SK-N-SH treated with all-trans-retinoic acid at 6 μM for 48 hours (cell line): ENCODE results near the gene MAP3K20.

ENCODE experiments used
- ATAC-seq: fragments of 200-7000 bp; cut with Tn5 transposase; 3 replicates; pipeline ENCODE4 v1.9.1; 2020; ENCODE audit warnings: mild to moderate bottlenecking, moderate library complexity
- ARNTL ChIP-seq: fragments of 450-650 bp; formaldehyde crosslinking; IDR thresholded peaks from 2 replicates; pipeline ENCODE4 v1.5.0; 2020; ENCODE audit warnings: low read depth, mild to moderate bottlenecking, moderate library complexity, borderline replicate concordance
- CSDC2 ChIP-seq: fragments of 250-450 bp; sonication (Bioruptor Pico); IDR thresholded peaks from 2 replicates; pipeline ENCODE4 v1.5.0; 2020; ENCODE audit warnings: mild to moderate bottlenecking, moderate library complexity
- ESRRG ChIP-seq: fragments of 250-450 bp; sonication (Bioruptor Pico); IDR thresholded peaks from 2 replicates; pipeline ENCODE4 v1.6.1; 2021; ENCODE audit warnings: mild to moderate bottlenecking
- GLIS3 ChIP-seq: fragments of 250-450 bp; sonication (Bioruptor Pico); IDR thresholded peaks from 2 replicates; pipeline ENCODE4 v1.5.0; 2020; ENCODE audit warnings: mild to moderate bottlenecking, moderate library complexity
- ISL1 ChIP-seq: fragments of 250-450 bp; sonication (Bioruptor Pico); IDR thresholded peaks from 2 replicates; pipeline ENCODE4 v2.1.2; 2022; ENCODE audit warnings: mild to moderate bottlenecking, moderate library complexity
- OSR1 ChIP-seq: fragments of 250-450 bp; sonication (Bioruptor Pico); IDR thresholded peaks from 2 replicates; pipeline ENCODE4 v1.8.0; 2022; ENCODE audit warnings: moderate library complexity, mild to moderate bottlenecking, inconsistent platforms
- POU6F1 ChIP-seq: fragments of 250-450 bp; sonication (Bioruptor Pico); IDR thresholded peaks from 2 replicates; pipeline ENCODE4 v1.8.0; 2021; ENCODE audit warnings: low read depth, mild to moderate bottlenecking, moderate library complexity, borderline replicate concordance
- PPARA ChIP-seq: fragments of 250-450 bp; sonication (Bioruptor Pico); IDR thresholded peaks from 2 replicates; pipeline ENCODE4 v1.5.0; 2020; ENCODE audit warnings: mild to moderate bottlenecking, borderline replicate concordance
- RARB ChIP-seq: fragments of 250-450 bp; sonication (Bioruptor Pico); IDR thresholded peaks from 2 replicates; pipeline ENCODE4 v1.8.0; 2021; ENCODE audit warnings: mild to moderate bottlenecking, moderate library complexity
- ZFP3 ChIP-seq: fragments of 250-450 bp; sonication (Bioruptor Pico); IDR thresholded peaks from 2 replicates; pipeline ENCODE4 v1.5.0; 2020; ENCODE audit warnings: mild to moderate bottlenecking, moderate library complexity
- ZFP30 ChIP-seq: fragments of 450-650 bp; formaldehyde crosslinking; IDR thresholded peaks from 2 replicates; pipeline ENCODE4 v1.5.0; 2022; ENCODE audit warnings: mild to moderate bottlenecking, moderate library complexity
- ZNF565 ChIP-seq: fragments of 450-650 bp; formaldehyde crosslinking; conservative IDR thresholded peaks from 2 replicates; pipeline ENCODE4 v1.5.0; 2020; ENCODE audit warnings: low read depth, mild to moderate bottlenecking, moderate library complexity
- ZNF70 ChIP-seq: fragments of 450-650 bp; formaldehyde crosslinking; IDR thresholded peaks from 2 replicates; pipeline ENCODE4 v1.5.0; 2020; ENCODE audit warnings: mild to moderate bottlenecking, moderate library complexity
- TF ChIP-seq, protein P1 (sequence below): fragments of 250-450 bp; sonication (Bioruptor Pico); IDR thresholded peaks from 2 replicates; pipeline ENCODE4 v1.8.0; 2020; ENCODE audit warnings: mild to moderate bottlenecking, moderate library complexity, borderline replicate concordance
- TF ChIP-seq, protein P2 (sequence below): fragments of 250-450 bp; sonication (Bioruptor Pico); IDR thresholded peaks from 2 replicates; pipeline ENCODE4 v1.5.1; 2021; ENCODE audit warnings: mild to moderate bottlenecking, moderate library complexity
- TF ChIP-seq, protein P3 (sequence below): fragments of 250-450 bp; sonication (Bioruptor Pico); IDR thresholded peaks from 2 replicates; pipeline ENCODE4 v1.5.0; 2020; ENCODE audit warnings: mild to moderate bottlenecking, moderate library complexity

MAP3K20 gene

DNA sequence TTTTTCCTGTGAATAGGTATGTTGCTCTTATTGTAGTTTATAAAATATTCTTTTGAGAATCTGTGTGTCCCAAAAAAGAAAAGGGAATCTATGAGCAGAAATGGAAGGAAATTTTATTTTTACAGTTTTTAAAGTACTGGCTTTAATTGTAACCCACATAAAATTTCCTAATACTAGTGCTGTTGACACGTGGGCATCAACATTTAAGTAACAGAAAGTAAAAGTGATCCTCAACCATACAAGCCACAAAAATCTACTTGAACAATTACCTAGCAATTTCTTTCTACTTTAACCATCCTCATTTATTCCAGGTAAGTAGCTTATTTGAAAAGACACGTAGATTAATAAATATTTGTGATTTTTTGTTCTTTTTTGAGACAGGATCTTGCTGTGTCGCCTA lies 62.0 kb downstream of the MAP3K20 start:
- TF ChIP-seq CSDC2 (CRISPR knock-in tag): no peak
- no peak for TF ChIP-seq ZNF70 (CRISPR knock-in tag)
- no peak for TF ChIP-seq ZNF565 (CRISPR knock-in tag)
- ATAC-seq: no peak

DNA sequence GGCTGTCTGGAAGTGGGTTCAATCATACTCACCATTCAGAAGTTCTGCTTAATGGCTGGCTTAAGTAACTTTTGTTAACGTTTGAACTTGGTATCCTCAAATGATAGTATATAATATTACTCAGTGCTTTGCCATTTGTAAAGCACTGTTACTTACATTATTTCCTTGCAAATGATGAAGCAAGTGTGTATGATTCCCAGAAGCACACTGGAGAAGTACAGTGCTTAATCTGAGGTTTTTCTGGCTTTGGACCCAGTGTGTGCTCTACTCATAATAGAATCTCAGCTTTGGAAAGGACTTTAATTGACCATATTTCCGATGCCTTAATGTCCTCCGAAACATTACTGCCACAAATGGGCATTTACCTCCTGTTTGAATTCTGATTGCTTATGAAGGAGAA lies 63.3 kb downstream of the MAP3K20 start:
- TF ChIP-seq OSR1 (CRISPR knock-in tag) (no peak), GLIS3 (no peak), ISL1 (CRISPR knock-in tag) (no peak), ARNTL (CRISPR knock-in tag) (no peak), POU6F1 (CRISPR knock-in tag) (no peak), ESRRG (no peak), PPARA (CRISPR knock-in tag) (no peak), ZFP3 (CRISPR knock-in tag) (no peak), ZFP30 (no peak)
- TF ChIP-seq, protein P1, sequence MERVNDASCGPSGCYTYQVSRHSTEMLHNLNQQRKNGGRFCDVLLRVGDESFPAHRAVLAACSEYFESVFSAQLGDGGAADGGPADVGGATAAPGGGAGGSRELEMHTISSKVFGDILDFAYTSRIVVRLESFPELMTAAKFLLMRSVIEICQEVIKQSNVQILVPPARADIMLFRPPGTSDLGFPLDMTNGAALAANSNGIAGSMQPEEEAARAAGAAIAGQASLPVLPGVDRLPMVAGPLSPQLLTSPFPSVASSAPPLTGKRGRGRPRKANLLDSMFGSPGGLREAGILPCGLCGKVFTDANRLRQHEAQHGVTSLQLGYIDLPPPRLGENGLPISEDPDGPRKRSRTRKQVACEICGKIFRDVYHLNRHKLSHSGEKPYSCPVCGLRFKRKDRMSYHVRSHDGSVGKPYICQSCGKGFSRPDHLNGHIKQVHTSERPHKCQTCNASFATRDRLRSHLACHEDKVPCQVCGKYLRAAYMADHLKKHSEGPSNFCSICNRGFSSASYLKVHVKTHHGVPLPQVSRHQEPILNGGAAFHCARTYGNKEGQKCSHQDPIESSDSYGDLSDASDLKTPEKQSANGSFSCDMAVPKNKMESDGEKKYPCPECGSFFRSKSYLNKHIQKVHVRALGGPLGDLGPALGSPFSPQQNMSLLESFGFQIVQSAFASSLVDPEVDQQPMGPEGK (CRISPR knock-in tag): no peak
- TF ChIP-seq, protein P2, sequence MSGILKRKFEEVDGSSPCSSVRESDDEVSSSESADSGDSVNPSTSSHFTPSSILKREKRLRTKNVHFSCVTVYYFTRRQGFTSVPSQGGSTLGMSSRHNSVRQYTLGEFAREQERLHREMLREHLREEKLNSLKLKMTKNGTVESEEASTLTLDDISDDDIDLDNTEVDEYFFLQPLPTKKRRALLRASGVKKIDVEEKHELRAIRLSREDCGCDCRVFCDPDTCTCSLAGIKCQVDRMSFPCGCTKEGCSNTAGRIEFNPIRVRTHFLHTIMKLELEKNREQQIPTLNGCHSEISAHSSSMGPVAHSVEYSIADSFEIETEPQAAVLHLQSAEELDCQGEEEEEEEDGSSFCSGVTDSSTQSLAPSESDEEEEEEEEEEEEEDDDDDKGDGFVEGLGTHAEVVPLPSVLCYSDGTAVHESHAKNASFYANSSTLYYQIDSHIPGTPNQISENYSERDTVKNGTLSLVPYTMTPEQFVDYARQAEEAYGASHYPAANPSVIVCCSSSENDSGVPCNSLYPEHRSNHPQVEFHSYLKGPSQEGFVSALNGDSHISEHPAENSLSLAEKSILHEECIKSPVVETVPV (CRISPR knock-in tag): no peak
- no peak for ATAC-seq

DNA sequence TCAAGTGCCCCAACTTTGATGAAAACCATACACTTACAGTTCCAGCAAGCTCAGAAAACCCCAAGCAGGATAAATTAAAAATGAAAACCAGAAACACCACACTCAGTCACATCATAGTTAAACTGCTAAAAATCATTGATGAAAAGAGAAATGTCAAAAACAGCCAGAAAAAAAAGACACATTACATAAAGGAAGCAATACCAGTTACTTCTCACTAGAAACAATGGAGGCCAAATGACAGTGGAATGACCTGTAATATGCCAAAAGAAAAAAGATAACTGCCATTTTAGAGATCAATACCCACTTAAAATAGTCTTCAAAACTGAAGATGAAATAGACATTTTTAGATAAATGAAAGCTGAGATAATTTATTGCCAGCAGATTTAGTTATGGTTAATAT lies 66.0 kb downstream of the MAP3K20 start:
- ATAC-seq: no peak

GRCh38 chr2:173145454-173145853 lies 69.8 kb downstream of the MAP3K20 start:
- no peak for ATAC-seq
- no peak for TF ChIP-seq PPARA (CRISPR knock-in tag)
- TF ChIP-seq ZFP30: no peak
- TF ChIP-seq POU6F1 (CRISPR knock-in tag): no peak
- TF ChIP-seq, protein P3, sequence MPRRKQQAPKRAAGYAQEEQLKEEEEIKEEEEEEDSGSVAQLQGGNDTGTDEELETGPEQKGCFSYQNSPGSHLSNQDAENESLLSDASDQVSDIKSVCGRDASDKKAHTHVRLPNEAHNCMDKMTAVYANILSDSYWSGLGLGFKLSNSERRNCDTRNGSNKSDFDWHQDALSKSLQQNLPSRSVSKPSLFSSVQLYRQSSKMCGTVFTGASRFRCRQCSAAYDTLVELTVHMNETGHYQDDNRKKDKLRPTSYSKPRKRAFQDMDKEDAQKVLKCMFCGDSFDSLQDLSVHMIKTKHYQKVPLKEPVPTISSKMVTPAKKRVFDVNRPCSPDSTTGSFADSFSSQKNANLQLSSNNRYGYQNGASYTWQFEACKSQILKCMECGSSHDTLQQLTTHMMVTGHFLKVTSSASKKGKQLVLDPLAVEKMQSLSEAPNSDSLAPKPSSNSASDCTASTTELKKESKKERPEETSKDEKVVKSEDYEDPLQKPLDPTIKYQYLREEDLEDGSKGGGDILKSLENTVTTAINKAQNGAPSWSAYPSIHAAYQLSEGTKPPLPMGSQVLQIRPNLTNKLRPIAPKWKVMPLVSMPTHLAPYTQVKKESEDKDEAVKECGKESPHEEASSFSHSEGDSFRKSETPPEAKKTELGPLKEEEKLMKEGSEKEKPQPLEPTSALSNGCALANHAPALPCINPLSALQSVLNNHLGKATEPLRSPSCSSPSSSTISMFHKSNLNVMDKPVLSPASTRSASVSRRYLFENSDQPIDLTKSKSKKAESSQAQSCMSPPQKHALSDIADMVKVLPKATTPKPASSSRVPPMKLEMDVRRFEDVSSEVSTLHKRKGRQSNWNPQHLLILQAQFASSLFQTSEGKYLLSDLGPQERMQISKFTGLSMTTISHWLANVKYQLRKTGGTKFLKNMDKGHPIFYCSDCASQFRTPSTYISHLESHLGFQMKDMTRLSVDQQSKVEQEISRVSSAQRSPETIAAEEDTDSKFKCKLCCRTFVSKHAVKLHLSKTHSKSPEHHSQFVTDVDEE (CRISPR knock-in tag): no peak
- TF ChIP-seq RARB (CRISPR knock-in tag): no peak
- no peak for TF ChIP-seq ZNF70 (CRISPR knock-in tag)

More for the DNA sequence above, 66.0 kb downstream of the MAP3K20 start:
- TF ChIP-seq ZFP30 (peak; percentile 8; the same call in 1 of the 2 replicates), ZFP3 (CRISPR knock-in tag) (no peak)

DNA sequence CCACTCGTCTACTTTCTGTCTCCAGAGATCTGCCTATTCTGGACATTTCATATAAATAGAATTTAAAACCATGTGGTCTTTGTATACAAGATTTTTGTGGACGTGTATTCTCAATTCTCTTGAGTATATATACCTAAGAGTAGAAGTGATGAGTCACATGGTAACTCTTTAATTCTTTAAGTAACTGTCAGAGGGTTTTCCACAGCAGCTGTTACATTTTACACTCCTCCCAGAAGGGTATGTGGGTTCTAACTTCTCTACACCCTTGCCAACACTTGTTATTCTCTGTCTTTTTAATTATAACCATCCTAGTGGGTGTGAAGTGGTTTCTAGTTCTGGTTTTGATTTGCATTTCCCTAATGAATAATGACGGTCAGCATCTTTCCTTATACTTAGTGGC lies 70.9 kb downstream of the MAP3K20 start:
- TF ChIP-seq, protein P3 (CRISPR knock-in tag): no peak

More for the DNA sequence above, 70.9 kb downstream of the MAP3K20 start:
- ATAC-seq: no peak
